ENCODE measurements around the gene LAMA3. TPM values are rescaled to one million over a fixed set of nuclear protein-coding genes. Genes with fewer than 3 reads are reported as not detected.

The LAMA3 gene
- total and polyA plus RNA-seq, 12 donors, result 1.6 to 10.2 (median 4.0) TPM

DNA sequence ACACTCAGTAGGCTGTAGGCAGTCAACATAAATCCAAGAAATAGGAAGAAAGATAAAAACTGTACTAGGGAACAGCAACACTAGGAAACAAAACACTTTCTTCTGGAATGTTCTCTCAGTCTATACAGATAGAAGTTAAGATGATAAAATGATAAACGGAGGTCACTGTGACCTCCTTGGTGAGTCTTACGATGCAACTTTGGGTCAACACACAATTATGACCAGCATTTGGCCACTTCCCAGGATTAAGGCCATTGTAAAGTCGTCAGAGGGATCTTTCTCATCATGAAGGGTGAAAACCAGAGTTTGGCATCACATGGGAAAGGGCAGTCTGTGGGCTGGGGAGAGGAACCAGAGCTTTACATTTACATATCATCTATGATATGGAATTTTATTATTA lies 33.4 kb downstream of the LAMA3 start:
- H3K4me3 ChIP-seq, result no peak overlapping the region
- no peaks in the 10 kb centered on the region for H3K9me3 ChIP-seq (replicated peaks in 1 of 3)
- no peaks in the 10 kb centered on the region for H3K27me3 ChIP-seq
- no peaks in the 10 kb centered on the region for H3K4me1 ChIP-seq (replicated peaks in 1 of 2)
- H3K27ac ChIP-seq, result no peak overlapping the region
- no peaks in the 10 kb centered on the region for H3K36me3 ChIP-seq (replicated peaks in 1 of 2)
- intact Hi-C loops (cut with DNase I), result no loop called here
- no peak for DNase-seq
- TF ChIP-seq, protein P1, sequence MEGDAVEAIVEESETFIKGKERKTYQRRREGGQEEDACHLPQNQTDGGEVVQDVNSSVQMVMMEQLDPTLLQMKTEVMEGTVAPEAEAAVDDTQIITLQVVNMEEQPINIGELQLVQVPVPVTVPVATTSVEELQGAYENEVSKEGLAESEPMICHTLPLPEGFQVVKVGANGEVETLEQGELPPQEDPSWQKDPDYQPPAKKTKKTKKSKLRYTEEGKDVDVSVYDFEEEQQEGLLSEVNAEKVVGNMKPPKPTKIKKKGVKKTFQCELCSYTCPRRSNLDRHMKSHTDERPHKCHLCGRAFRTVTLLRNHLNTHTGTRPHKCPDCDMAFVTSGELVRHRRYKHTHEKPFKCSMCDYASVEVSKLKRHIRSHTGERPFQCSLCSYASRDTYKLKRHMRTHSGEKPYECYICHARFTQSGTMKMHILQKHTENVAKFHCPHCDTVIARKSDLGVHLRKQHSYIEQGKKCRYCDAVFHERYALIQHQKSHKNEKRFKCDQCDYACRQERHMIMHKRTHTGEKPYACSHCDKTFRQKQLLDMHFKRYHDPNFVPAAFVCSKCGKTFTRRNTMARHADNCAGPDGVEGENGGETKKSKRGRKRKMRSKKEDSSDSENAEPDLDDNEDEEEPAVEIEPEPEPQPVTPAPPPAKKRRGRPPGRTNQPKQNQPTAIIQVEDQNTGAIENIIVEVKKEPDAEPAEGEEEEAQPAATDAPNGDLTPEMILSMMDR (IDR thresholded peaks at IDR 0.05), result no peak
- no peak for TF ChIP-seq POLR2A (IDR thresholded peaks at IDR 0.05)
- 66 to 82% (median 76%) methylated on average over 3 of the region's 3 CpGs for WGBS, 4 donors

DNA sequence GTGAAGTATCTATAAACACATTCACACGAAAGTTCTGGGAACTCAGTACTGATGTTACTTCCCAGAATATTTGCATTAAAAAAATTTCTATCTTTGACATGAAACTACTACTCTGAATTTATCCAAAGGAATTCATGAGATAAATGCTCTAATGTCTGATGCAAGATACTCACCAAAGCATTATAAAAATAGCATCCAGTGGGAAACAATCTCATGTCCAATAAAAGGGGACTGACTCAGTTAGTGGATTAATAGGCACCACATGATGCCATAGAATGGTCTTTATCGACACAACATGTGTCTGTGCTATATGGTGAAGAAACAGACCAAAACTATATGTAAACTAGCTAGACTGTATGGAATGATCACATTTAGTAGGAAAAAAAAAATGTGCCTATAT lies 33.9 kb downstream of the LAMA3 start:
- Histone ChIP-seq H3K27ac (no peak overlapping the region), H3K36me3 (replicated peaks in 1 of 2) (no peaks in the 10 kb centered on the region), H3K4me1 (replicated peaks in 1 of 2) (no peaks in the 10 kb centered on the region), H3K9me3 (replicated peaks in 1 of 3) (no peaks in the 10 kb centered on the region), H3K27me3 (no peaks in the 10 kb centered on the region), H3K4me3 (no peak overlapping the region)
- TF ChIP-seq POLR2A (IDR thresholded peaks at IDR 0.05), result no peak
- TF ChIP-seq, protein P1 (IDR thresholded peaks at IDR 0.05), result no peak
- no peak for DNase-seq
- intact Hi-C loops (cut with DNase I), result no loop called here
- 77 to 90% (median 85%) methylated on average over 2 of the region's 2 CpGs for WGBS, 4 donors

DNA sequence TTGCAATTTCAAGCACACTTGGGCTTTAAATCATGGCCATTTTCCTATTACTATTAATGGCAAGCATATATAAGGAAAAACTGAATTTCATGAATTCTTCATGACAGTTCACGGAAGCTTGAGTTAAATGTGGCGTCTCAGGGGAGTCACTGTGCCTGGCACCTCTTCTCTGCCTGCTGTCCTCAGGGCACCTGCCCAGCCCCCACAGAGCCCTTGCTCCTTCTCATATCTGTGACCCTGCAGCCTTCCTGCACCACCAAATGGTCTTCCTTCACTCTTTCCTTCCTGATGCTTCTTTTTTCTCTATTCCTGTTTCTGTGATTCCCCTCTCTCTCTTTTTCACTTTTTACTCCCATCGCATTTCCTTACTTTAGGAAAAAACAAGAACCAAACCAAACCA lies 35.4 kb downstream of the LAMA3 start:
- Histone ChIP-seq H3K9me3 (replicated peaks in 1 of 3) (no peaks in the 10 kb centered on the region), H3K4me1 (replicated peaks in 1 of 2) (no peaks in the 10 kb centered on the region), H3K27ac (no peak overlapping the region), H3K27me3 (no peaks in the 10 kb centered on the region), H3K4me3 (no peak overlapping the region), H3K36me3 (replicated peaks in 1 of 2) (no peaks in the 10 kb centered on the region)
- no peak for TF ChIP-seq POLR2A (IDR thresholded peaks at IDR 0.05)
- TF ChIP-seq, protein P1 (IDR thresholded peaks at IDR 0.05), result no peak
- intact Hi-C loops (cut with DNase I), result no loop called here
- WGBS, 4 donors, result 72 to 89% (median 78%) methylated on average over 3 of the region's 3 CpGs
- no peak for DNase-seq

DNA sequence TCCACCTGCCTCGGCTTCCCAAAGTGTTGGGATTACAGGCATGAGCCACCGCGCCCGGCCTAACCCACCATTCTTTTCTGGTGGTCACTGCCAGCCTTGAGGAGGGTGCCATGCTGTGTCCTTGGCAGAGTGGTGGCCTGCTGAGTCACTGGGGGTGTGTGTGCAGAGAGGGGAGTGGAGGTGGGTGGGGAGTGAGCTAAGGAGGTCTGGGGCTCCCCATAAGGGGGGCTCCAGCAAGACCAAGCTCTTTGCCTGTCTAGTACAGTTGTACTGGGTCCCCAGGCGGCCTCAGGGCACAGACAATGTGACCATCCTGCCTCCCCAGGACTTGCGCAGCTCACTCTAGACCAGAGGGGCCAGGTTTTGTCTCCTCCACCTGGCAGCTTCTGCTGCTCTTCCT lies 36.1 kb downstream of the LAMA3 start:
- no peak for DNase-seq
- 73 to 88% (median 80%) methylated on average over 2 to 6 of the region's 6 CpGs for WGBS, 4 donors
- H3K4me1 ChIP-seq (replicated peaks in 1 of 2), result no peaks in the 10 kb centered on the region
- H3K27ac ChIP-seq, result no peak overlapping the region
- H3K4me3 ChIP-seq, result no peak overlapping the region
- intact Hi-C loops (cut with DNase I), result no loop called here
- no peaks in the 10 kb centered on the region for H3K36me3 ChIP-seq (replicated peaks in 1 of 2)
- TF ChIP-seq, protein P1 (IDR thresholded peaks at IDR 0.05), result no peak
- TF ChIP-seq POLR2A (IDR thresholded peaks at IDR 0.05), result no peak
- H3K9me3 ChIP-seq (replicated peaks in 1 of 3), result no peaks in the 10 kb centered on the region
- no peaks in the 10 kb centered on the region for H3K27me3 ChIP-seq

All from adrenal gland (tissue), 12 donors.